Caco-2 (cell line): Measurements from ENCODE around the gene SMNDC1. TPM values are rescaled to one million over a fixed set of nuclear protein-coding genes. Genes with fewer than 3 reads are reported as not detected.

Source experiments
- BruUV-seq: library from RNA; stranded (reverse); fragments of 400-500 nt; replicated peaks from 2 replicates; lab custom pipeline; 2021; lab: Mats Ljungman, UMichigan
- CTCF ChIA-PET: fragments of 300-600 bp; sonication (Branson Sonifier 250); formaldehyde crosslinking; loops from one replicate; lab custom pipeline; 2022; ENCODE audit warnings: antibody characterized with exemption; lab: Charles Lee
- POLR2A ChIA-PET: fragments of 300-600 bp; sonication (Branson Sonifier 250); formaldehyde crosslinking; loops from one replicate; lab custom pipeline; 2022; ENCODE audit warnings: antibody characterized with exemption; lab: Charles Lee
- DNase-seq, 2 experiments: peaks; one replicate each; pipeline versions ENCODE4 v3.0.0 to v3.0.0-alpha.2; 2020 to 2022
- H3K27me3 ChIP-seq: replicated peaks from 2 replicates; pipeline ENCODE4 v1.6.0; 2011; ENCODE audit warnings: low read length; ENCODE audit not compliant: control insufficient read depth, insufficient read depth
- H3K36me3 ChIP-seq: 2 replicates; pipeline ENCODE4 v1.5.1; 2011; ENCODE audit warnings: low read length; ENCODE audit not compliant: control insufficient read depth, insufficient read depth
- H3K4me1 ChIP-seq: fragments of 250-450 bp; sonication (Bioruptor Pico); 2 replicates; pipeline ENCODE4 v1.5.1; 2020; ENCODE audit warnings: mild to moderate bottlenecking
- H3K4me3 ChIP-seq: 2 replicates; pipeline ENCODE4 v1.5.1; 2011; ENCODE audit warnings: low read depth, mild to moderate bottlenecking, control low read depth, low read length
- H3K9me3 ChIP-seq: fragments of 250-450 bp; sonication (Bioruptor Pico); 2 replicates; pipeline ENCODE4 v1.5.1; 2020; ENCODE audit warnings: mild to moderate bottlenecking, moderate library complexity
- H3K27ac Mint-ChIP-seq: one replicate; pipeline ENCODE4 v1.8.0; 2022; ENCODE audit warnings: mixed read lengths; ENCODE audit not compliant: unreplicated experiment
- H3K27me3 Mint-ChIP-seq: one replicate; pipeline ENCODE4 v1.8.0; 2022; ENCODE audit warnings: mixed read lengths; ENCODE audit not compliant: insufficient read depth, unreplicated experiment
- H3K36me3 Mint-ChIP-seq: one replicate; pipeline ENCODE4 v1.8.0; 2022; ENCODE audit warnings: mild to moderate bottlenecking, mixed read lengths; ENCODE audit not compliant: insufficient read depth, unreplicated experiment
- H3K4me1 Mint-ChIP-seq: one replicate; pipeline ENCODE4 v1.8.0; 2022; ENCODE audit warnings: low read depth, mixed read lengths; ENCODE audit not compliant: unreplicated experiment
- H3K4me3 Mint-ChIP-seq: one replicate; pipeline ENCODE4 v1.8.0; 2022; ENCODE audit warnings: mild to moderate bottlenecking, moderate library complexity, mixed read lengths; ENCODE audit not compliant: unreplicated experiment
- H3K9me3 Mint-ChIP-seq: one replicate; pipeline ENCODE4 v1.8.0; 2022; ENCODE audit warnings: mixed read lengths; ENCODE audit not compliant: unreplicated experiment
- intact Hi-C: fragments of 100-400 bp; cut with micrococcal nuclease; formaldehyde crosslinking; loops from one replicate; pipeline ENCODE4 v1.10.0; 2022; ENCODE audit not compliant: unreplicated experiment
- total RNA-seq: library from RNA; stranded (reverse); gene quantifications from 2 replicates; pipeline ENCODE4 v1.2.3, GENCODE V29; 2022
- TF ChIP-seq, protein P1 (sequence below), 2 experiments: fragments of 200-600 bp in 1 of 2; IDR thresholded peaks; 1 replicate in 1 of 2; 2 replicates in 1 of 2; pipeline versions ENCODE4 v1.5.1 to v1.8.0; 2011 to 2022; ENCODE audit warnings: antibody characterized with exemption in 1 of 2, control low read depth in 1 of 2, inconsistent platforms in 1 of 2, low read depth in 1 of 2, low read length in 1 of 2, mild to moderate bottlenecking in 1 of 2, moderate library complexity in 1 of 2; ENCODE audit not compliant: insufficient read depth in 1 of 2, severe bottlenecking in 1 of 2, unreplicated experiment in 1 of 2

Gene SMNDC1
- total RNA-seq, 1 experiment from 2014 or later, result 52.4 TPM

- Histone ChIP-seq H3K36me3 (0 out of 2 replicates have a peak, but pooled peaks cover under 1% of the 10 kb centered on the region), H3K27me3 (no peaks in the 10 kb centered on the region), H3K9me3 (no peaks in the 10 kb centered on the region), H3K4me1 (peaks cover 18% of the 10 kb centered on the region), H3K4me3 (no peak overlapping the region)
- no TSS peak for BruUV-seq
- POLR2A ChIA-PET, result no interaction called here
- H3K27me3 Mint-ChIP-seq, result no peaks in the 10 kb centered on the region
- DNase-seq, result no peak
- H3K36me3 Mint-ChIP-seq, result peaks cover 27% of the 10 kb centered on the region
- no peak overlapping the region for H3K27ac Mint-ChIP-seq
- CTCF ChIA-PET, result interaction anchor here (0.7 to 1.1 kb wide), 3 partner anchors 63 to 238 kb away, joined by 3 to 9 read pairs (median 4); no protein-coding TSS in a partner anchor
- TF ChIP-seq, protein P1, sequence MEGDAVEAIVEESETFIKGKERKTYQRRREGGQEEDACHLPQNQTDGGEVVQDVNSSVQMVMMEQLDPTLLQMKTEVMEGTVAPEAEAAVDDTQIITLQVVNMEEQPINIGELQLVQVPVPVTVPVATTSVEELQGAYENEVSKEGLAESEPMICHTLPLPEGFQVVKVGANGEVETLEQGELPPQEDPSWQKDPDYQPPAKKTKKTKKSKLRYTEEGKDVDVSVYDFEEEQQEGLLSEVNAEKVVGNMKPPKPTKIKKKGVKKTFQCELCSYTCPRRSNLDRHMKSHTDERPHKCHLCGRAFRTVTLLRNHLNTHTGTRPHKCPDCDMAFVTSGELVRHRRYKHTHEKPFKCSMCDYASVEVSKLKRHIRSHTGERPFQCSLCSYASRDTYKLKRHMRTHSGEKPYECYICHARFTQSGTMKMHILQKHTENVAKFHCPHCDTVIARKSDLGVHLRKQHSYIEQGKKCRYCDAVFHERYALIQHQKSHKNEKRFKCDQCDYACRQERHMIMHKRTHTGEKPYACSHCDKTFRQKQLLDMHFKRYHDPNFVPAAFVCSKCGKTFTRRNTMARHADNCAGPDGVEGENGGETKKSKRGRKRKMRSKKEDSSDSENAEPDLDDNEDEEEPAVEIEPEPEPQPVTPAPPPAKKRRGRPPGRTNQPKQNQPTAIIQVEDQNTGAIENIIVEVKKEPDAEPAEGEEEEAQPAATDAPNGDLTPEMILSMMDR (IDR thresholded peaks at IDR 0.05; ENCODE audit: insufficient read depth in 1 of 2, low read depth in 1 of 2, low read length in 1 of 2, severe bottlenecking in 1 of 2, unreplicated experiment in 1 of 2), result no peak
- no peak overlapping the region for H3K4me3 Mint-ChIP-seq
- no peaks in the 10 kb centered on the region for H3K4me1 Mint-ChIP-seq
- no peaks in the 10 kb centered on the region for H3K9me3 Mint-ChIP-seq
- intact Hi-C loops, result loop anchor here (5.0 to 10.0 kb wide), 2 partner anchors 429 to 607 kb away; partner anchors contain the start of genes BBIP1 and SHOC2
These were observed 3.1 kb upstream of the SMNDC1 start for GRCh38 chr10:110307805-110308204.

DNA sequence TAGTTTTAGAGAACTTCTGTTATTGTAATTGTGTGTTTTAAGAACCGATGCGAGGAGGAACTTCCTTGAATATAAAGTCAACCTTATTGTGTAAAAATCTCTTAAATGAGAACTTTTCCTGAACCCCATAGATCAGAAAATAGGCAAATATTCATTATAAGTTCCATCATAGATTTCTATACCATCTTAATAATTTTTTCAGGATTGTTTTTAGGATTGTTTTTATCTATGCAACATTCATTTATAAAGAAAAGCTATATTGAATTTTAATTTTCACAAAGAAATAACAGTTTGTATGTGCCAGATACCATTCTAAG lies 1.7 kb upstream of the SMNDC1 start:
- Mint-ChIP-seq H3K27ac (peak overlapping the region; percentile 90), H3K4me3 (peak overlapping the region; percentile 91), H3K36me3 (peaks cover 41% of the 10 kb centered on the region), H3K9me3 (no peaks in the 10 kb centered on the region), H3K4me1 (no peaks in the 10 kb centered on the region), H3K27me3 (no peaks in the 10 kb centered on the region)
- BruUV-seq, result no TSS peak
- Histone ChIP-seq H3K36me3 (peaks cover 4% of the 10 kb centered on the region), H3K4me3 (no peak overlapping the region), H3K27me3 (no peaks in the 10 kb centered on the region), H3K4me1 (peaks cover 14% of the 10 kb centered on the region), H3K9me3 (no peaks in the 10 kb centered on the region)
- CTCF ChIA-PET, result interaction anchor here (1.1 to 2.0 kb wide), 2 partner anchors 193 to 294 kb away, joined by 6 to 12 read pairs; no protein-coding TSS in a partner anchor
- intact Hi-C loops, result loop anchor here (1.0 to 10.0 kb wide), 6 partner anchors 195 to 608 kb away; partner anchors contain the start of genes BBIP1 and SHOC2
- no peak for DNase-seq
- POLR2A ChIA-PET, result interaction anchor here (1.5 kb wide), 1 partner anchor 241 kb away, joined by 3 read pairs; no protein-coding TSS in a partner anchor
- TF ChIP-seq, protein P1 (IDR thresholded peaks at IDR 0.05; ENCODE audit: insufficient read depth in 1 of 2, low read depth in 1 of 2, low read length in 1 of 2, severe bottlenecking in 1 of 2, unreplicated experiment in 1 of 2), result no peak

DNA sequence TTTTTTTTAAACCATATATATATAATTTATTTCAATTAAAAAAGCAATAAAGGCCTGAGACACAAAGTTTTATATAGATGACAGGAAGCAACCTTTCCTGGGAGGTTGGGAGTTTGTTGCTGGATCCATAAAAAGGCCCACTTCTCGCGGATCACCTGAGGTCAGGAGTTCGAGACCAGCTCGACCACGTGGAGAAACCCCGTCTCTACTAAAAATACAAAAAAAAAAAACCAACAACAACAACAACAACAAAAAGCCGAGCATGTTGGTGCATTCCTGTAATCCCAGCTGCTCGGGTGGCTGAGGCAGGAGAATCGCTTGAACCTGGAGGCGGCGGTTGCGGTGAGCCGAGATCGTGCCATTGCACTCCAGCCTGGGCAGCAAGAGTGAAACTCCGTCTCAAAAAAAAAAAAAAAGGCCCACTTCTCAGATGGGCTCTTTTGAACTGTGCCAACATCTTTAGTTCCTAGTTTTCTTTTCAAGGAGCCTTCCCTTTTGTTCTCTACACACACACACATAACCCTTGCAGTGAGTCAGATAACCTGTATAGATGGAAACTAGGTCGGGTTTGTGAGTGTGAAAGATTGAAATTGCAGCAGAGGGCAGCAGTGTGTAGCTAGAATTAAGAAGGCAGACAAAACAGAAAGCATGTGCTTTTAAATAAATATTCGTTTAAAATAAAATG lies 1.2 kb upstream of the SMNDC1 start:
- no peaks in the 10 kb centered on the region for H3K27me3 ChIP-seq
- DNase-seq, result peak; percentile 68 to 72
- TF ChIP-seq, protein P1 (IDR thresholded peaks at IDR 0.05; ENCODE audit: insufficient read depth in 1 of 2, low read depth in 1 of 2, low read length in 1 of 2, severe bottlenecking in 1 of 2, unreplicated experiment in 1 of 2), result peak; percentile 56 to 64
- CTCF ChIA-PET, result interaction anchor here (0.7 to 2.0 kb wide), 9 partner anchors 50 to 940 kb away, joined by 3 to 12 read pairs (median 5); partner anchors contain the start of genes BBIP1 and SHOC2
- peak overlapping the region; percentile 90 for H3K27ac Mint-ChIP-seq
- H3K4me3 Mint-ChIP-seq, result peak overlapping the region; percentile 91
- peaks cover 46% of the 10 kb centered on the region for H3K36me3 Mint-ChIP-seq
- intact Hi-C loops, result loop anchor here (1.0 to 10.0 kb wide), 7 partner anchors 195 to 609 kb away; partner anchors contain the start of genes BBIP1, SHOC2 and SMC3
- H3K9me3 ChIP-seq, result no peaks in the 10 kb centered on the region
- peaks cover 4% of the 10 kb centered on the region for H3K36me3 ChIP-seq
- no peaks in the 10 kb centered on the region for H3K9me3 Mint-ChIP-seq
- POLR2A ChIA-PET, result interaction anchor here (0.6 to 1.5 kb wide), 5 partner anchors 98 to 613 kb away, joined by 3 to 6 read pairs (median 3); partner anchors contain the start of genes BBIP1 and SHOC2
- no peaks in the 10 kb centered on the region for H3K4me1 Mint-ChIP-seq
- H3K4me1 ChIP-seq, result peaks cover 13% of the 10 kb centered on the region
- no TSS peak for BruUV-seq
- H3K4me3 ChIP-seq, result peak overlapping the region; percentile 94
- no peaks in the 10 kb centered on the region for H3K27me3 Mint-ChIP-seq
